Retinal pigment epithelial cell (primary cell): ENCODE data around the gene ZNF385C.
"Not testable (repeated sequence)": the region's sequence is repeated elsewhere in the genome, so short reads cannot be mapped to it uniquely, and the experiment has no call there.

Experiments used
- DNase-seq: peaks from one replicate; pipeline ENCODE4 v3.0.0-alpha.2; 2010; ENCODE audit warnings: low read depth
- H3K4me3 ChIP-seq: 2 replicates; pipeline ENCODE4 v1.5.1; 2011; ENCODE audit warnings: mild to moderate bottlenecking, low read length, control low read depth, moderate library complexity
- TF ChIP-seq, protein P1 (sequence below): conservative IDR thresholded peaks from 2 replicates; pipeline ENCODE4 v1.5.1; 2011; ENCODE audit warnings: low read depth, low read length, control low read depth, inconsistent platforms

ZNF385C gene, protein sequence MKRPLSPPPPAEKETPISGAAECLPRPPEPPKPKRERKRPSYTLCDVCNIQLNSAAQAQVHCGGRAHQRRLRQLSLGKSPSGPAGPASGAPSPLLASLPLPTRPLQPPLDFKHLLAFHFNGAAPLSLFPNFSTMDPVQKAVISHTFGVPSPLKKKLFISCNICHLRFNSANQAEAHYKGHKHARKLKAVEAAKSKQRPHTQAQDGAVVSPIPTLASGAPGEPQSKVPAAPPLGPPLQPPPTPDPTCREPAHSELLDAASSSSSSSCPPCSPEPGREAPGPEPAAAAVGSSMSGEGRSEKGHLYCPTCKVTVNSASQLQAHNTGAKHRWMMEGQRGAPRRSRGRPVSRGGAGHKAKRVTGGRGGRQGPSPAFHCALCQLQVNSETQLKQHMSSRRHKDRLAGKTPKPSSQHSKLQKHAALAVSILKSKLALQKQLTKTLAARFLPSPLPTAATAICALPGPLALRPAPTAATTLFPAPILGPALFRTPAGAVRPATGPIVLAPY

DNA sequence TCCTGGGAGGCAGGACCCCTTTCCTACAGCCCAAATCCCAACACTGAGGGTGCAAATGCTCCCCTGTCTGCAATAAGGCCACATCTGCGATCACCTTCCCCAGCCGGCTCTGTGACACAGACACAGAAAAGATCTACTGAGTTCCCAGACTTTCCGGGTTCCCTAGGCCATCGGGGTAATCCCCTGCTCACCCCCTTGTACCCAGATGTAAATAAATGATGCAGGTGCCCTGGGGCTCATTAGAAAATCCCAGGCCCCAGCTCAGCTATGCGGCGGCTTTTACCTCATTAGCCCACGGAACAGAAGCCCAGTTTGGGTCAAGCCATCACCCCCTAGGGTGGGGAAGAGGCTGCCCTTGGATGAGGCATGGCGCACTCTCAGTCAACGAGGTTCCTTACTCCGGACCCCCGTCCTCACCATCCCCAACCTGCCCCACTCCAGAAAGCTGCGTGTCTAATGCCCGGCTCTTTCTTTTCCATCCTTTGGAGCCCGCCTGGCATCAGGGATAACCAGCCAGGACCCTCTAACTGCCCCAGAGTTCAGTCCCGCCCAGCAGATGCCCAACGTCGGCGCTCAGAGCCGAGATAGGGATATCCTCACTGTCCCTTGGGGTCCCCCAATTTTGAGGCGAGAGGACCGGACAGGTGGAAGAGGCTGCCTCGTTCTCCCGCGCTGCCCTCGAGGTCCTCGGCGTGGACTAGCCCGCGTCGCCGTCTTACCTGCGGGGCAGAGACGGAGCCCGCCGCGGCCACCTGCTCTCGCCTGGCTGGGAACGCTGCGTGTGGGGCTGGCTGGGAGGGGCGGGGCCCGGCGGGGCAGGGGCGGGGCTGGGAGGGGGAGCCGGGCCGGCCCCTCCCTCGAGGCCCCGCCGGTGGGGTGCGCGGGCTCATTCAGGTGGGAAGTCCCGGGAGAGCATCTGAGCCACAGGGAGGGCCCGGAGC lies at the start of gene ZNF385C:
Gene ZNF385C (minus strand): TSS at position 783 of the 941 bp plus-strand sequence. CDS start 35,417 bp downstream, outside the sequence.
- DNase-seq: no peak
- H3K4me3 ChIP-seq: no peak within 1 kb of the TSS
- TF ChIP-seq, protein P1, sequence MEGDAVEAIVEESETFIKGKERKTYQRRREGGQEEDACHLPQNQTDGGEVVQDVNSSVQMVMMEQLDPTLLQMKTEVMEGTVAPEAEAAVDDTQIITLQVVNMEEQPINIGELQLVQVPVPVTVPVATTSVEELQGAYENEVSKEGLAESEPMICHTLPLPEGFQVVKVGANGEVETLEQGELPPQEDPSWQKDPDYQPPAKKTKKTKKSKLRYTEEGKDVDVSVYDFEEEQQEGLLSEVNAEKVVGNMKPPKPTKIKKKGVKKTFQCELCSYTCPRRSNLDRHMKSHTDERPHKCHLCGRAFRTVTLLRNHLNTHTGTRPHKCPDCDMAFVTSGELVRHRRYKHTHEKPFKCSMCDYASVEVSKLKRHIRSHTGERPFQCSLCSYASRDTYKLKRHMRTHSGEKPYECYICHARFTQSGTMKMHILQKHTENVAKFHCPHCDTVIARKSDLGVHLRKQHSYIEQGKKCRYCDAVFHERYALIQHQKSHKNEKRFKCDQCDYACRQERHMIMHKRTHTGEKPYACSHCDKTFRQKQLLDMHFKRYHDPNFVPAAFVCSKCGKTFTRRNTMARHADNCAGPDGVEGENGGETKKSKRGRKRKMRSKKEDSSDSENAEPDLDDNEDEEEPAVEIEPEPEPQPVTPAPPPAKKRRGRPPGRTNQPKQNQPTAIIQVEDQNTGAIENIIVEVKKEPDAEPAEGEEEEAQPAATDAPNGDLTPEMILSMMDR: no peak

- H3K4me3 ChIP-seq: no peak overlapping the region
- no peak for DNase-seq
- TF ChIP-seq, protein P1: no peak
Observed at GRCh38 chr17:42146911-42147607, 48.8 kb upstream of the ZNF385C start.

- H3K4me3 ChIP-seq, DNase-seq: not testable (repeated sequence)
Observed at GRCh38 chr17:42143138-42143537, 44.9 kb upstream of the ZNF385C start.

GRCh38 chr17:42142371-42142896 lies 44.2 kb upstream of the ZNF385C start:
- H3K4me3 ChIP-seq: no peak overlapping the region

DNA sequence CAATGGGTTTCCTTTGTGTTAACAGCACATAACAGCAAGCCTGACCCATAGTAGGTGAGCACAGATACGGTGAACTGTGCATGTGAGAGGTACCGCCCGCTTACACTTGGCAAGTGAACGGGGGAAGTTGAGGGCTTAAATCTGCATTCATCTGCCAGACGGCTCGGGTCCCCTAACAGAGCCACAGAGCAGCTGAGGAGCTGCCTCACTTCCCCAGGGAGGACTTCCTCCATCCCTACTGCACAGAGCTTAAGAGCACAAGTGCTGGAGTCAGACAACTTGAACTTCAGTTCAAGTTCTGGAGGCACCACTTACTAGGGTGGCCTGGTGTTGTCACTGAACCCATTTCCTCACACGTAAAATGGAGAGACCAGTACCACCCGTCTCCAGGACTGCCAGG lies 43.1 kb upstream of the ZNF385C start:
- no peak for DNase-seq

More at GRCh38 chr17:42142371-42142896, 44.2 kb upstream of the ZNF385C start:
- DNase-seq: no peak
- TF ChIP-seq, protein P1: no peak

GRCh38 chr17:42140690-42141089 lies 42.4 kb upstream of the ZNF385C start:
- H3K4me3 ChIP-seq, DNase-seq: not testable (repeated sequence)

More for the DNA sequence above, 43.1 kb upstream of the ZNF385C start:
- no peak overlapping the region for H3K4me3 ChIP-seq
- TF ChIP-seq, protein P1: no peak

DNA sequence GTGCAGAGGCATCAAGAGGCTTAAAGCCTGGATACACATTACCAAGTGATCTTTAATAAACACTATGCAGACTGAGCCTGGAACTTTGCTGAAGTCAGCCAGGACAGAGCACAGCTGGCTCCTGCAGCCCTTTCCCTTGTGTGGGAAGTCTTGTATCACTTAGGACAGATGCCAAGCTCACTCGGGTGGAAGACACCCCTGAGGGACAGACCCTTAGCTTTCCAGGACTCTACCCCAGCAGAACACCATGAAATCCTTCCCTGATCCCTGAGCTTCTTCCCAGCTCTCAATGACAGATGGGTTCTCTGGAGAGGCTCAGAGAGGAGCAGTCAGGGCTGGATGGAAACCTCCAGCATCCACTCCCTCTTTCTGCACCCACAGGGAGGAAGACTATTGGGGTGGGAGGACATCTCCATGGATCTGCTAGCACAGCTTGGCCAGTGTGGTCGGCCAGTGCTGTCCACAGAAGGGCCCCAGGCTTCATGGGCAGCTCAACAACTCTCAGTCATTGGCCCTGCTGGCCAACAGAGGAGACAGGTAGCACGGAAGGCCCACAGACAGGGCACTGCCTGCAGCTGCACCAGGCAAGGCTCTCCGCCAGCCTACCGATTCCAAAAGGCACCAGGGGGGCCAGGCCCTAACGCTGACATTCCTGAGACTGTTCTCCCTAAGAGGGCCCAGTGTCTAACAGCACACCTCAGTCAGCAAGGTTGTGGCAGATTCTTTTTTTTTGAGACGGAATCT lies 40.6 kb upstream of the ZNF385C start:
- TF ChIP-seq, protein P1: no peak
- DNase-seq: no peak
- H3K4me3 ChIP-seq: no peak overlapping the region
